Stomach (tissue), 9 donors: ENCODE results near the gene LYRM4. TPM values are rescaled to one million over a fixed set of nuclear protein-coding genes. Genes with fewer than 3 reads are reported as not detected.

Experiments used
- DNase-seq, 2 donors: peaks; one replicate each; pipeline versions ENCODE4 v3.0.0 to v3.0.0-alpha.2; 2013 to 2019
- H3K27ac ChIP-seq, 5 donors: fragments of 200-600 bp in 4 of 5; sonication (generic) in 4 of 5; one replicate each; pipeline ENCODE4 v1.5.1; 2013 to 2019; ENCODE audit warnings: mild to moderate bottlenecking in 1 of 5, moderate library complexity in 1 of 5
- H3K27me3 ChIP-seq, 3 donors: fragments of 200-600 bp; sonication (generic); one replicate each; pipeline ENCODE4 v1.5.1; 2017 to 2019; ENCODE audit warnings: mixed run types in 1 of 3
- H3K36me3 ChIP-seq, 4 donors: fragments of 200-600 bp; sonication (generic); 1 replicate in 3 of 4; 2 replicates in 1 of 4; pipeline ENCODE4 v1.5.1; 2016 to 2019
- H3K4me1 ChIP-seq, 4 donors: fragments of 200-600 bp; sonication (generic); one replicate each; pipeline ENCODE4 v1.5.1; 2016 to 2019
- H3K4me3 ChIP-seq, 4 donors: fragments of 200-600 bp; sonication (generic) in 3 of 4; one replicate each; pipeline ENCODE4 v1.5.1; 2016 to 2019; ENCODE audit warnings: mild to moderate bottlenecking in 1 of 4
- H3K9me3 ChIP-seq, 4 donors: fragments of 200-600 bp; sonication (generic); one replicate each; pipeline ENCODE4 v1.5.1; 2016 to 2019
- CTCF ChIP-seq, 7 experiments: fragments of 450-650 bp in 4 of 7; fragments of 200-600 bp in 3 of 7; sonication (generic) in 3 of 7; IDR thresholded peaks; one replicate each; pipeline ENCODE4 v1.5.1; 2016 to 2019; ENCODE audit warnings: antibody characterized with exemption in 7 of 7, control low read depth in 2 of 7, mild to moderate bottlenecking in 1 of 7
- EP300 ChIP-seq: sonication (generic); formaldehyde crosslinking; IDR thresholded peaks from one replicate; pipeline ENCODE4 v1.6.1; 2017; ENCODE audit warnings: antibody characterized with exemption
- POLR2A ChIP-seq, 4 donors: fragments of 450-650 bp; IDR thresholded peaks; one replicate each; pipeline ENCODE4 v1.6.1; 2016; ENCODE audit warnings: antibody characterized with exemption in 4 of 4, control low read depth in 2 of 4, mild to moderate bottlenecking in 1 of 4, moderate library complexity in 1 of 4
- POLR2AphosphoS5 ChIP-seq, 3 donors: sonication (generic); formaldehyde crosslinking; IDR thresholded peaks; one replicate each; pipeline ENCODE4 v1.6.1; 2016; ENCODE audit warnings: antibody characterized with exemption in 3 of 3
- WGBS, 5 donors: extraction: QIAGEN DNeasy Blood & Tissue Kit in 3 of 5; methylation state at CpG; one replicate each; pipeline versions ENCODE4 v1.1.5 to v1.1.7; 2013 to 2018; 5-methylcytosine and 5-hydroxymethylcytosine counted together
- intact Hi-C: fragments of 100-400 bp; cut with DNase I; formaldehyde crosslinking; loops from one replicate; pipeline ENCODE4 v1.15.1; 2023; ENCODE audit warnings: low total_unique reads
- polyA plus RNA-seq, 3 donors: library from polyadenylated mRNA; stranded (reverse); fragments of 200-250 nt; gene quantifications; one replicate each; pipeline ENCODE4 v1.2.3, GENCODE V29; 2013
- total RNA-seq, 5 donors: library from RNA; depleted of rRNA; stranded (reverse); fragments of >200 nt; gene quantifications; one replicate each; pipeline versions ENCODE4 v1.1.0 to v1.2.3, GENCODE V29; 2014 to 2016
- donor health status: healthy with polysubstance abuse.
- donor health status: Bipolar disorder and iron deficiency.
- donor health status: healthy.

The LYRM4 gene
- total and polyA plus RNA-seq, 8 donors = 0.58 to 31.4 (median 18.5) TPM; not detected in 1

GRCh38 chr6:5271926-5272325, 11.2 kb upstream of the LYRM4 start:
- H3K9me3 ChIP-seq = no peaks in the 10 kb centered on the region
- intact Hi-C loops = no loop called here
- no peak overlapping the region for H3K4me3 ChIP-seq
- H3K27me3 ChIP-seq = no peaks in the 10 kb centered on the region
- no peak overlapping the region for H3K27ac ChIP-seq
- WGBS, 5 donors = 91 to 98% (median 96%) methylated on average over 6 of the region's 6 CpGs
- H3K4me1 ChIP-seq = no peaks in the 10 kb centered on the region
- TF ChIP-seq POLR2AphosphoS5 (IDR thresholded peaks at IDR 0.05) = no peak
- TF ChIP-seq CTCF (IDR thresholded peaks at IDR 0.05) = no peak
- TF ChIP-seq POLR2A (IDR thresholded peaks at IDR 0.05) = no peak
- no peak for TF ChIP-seq EP300
- DNase-seq = no peak
- H3K36me3 ChIP-seq = no peaks in the 10 kb centered on the region

- H3K4me1 ChIP-seq = peaks cover 0 to 4% (median under 1%) of the 10 kb centered on the region in 4 donors
- intact Hi-C loops = no loop called here
- H3K4me3 ChIP-seq = no peak overlapping the region
- TF ChIP-seq CTCF (IDR thresholded peaks at IDR 0.05) (no peak), EP300 (no peak), POLR2A (IDR thresholded peaks at IDR 0.05) (no peak), POLR2AphosphoS5 (IDR thresholded peaks at IDR 0.05) (no peak)
- H3K36me3 ChIP-seq = no peaks in the 10 kb centered on the region
- H3K27ac ChIP-seq = no peak overlapping the region
- no peaks in the 10 kb centered on the region for H3K9me3 ChIP-seq
- no peaks in the 10 kb centered on the region for H3K27me3 ChIP-seq
- WGBS, 5 donors = 56 to 69% (median 63%) methylated on average over 5 of the region's 5 CpGs
- DNase-seq = no peak
Observed at GRCh38 chr6:5270093-5270680, 9.4 kb upstream of the LYRM4 start.

- WGBS, 5 donors = 88 to 99% (median 93%) methylated on average over 2 of the region's 2 CpGs
- H3K27ac ChIP-seq = no peak overlapping the region
- H3K27me3 ChIP-seq = no peaks in the 10 kb centered on the region
- intact Hi-C loops = no loop called here
- peaks cover 8 to 26% (median 17%) of the 10 kb centered on the region in 4 donors for H3K4me1 ChIP-seq
- no peak overlapping the region for H3K4me3 ChIP-seq
- DNase-seq = no peak
- no peaks in the 10 kb centered on the region for H3K36me3 ChIP-seq
- TF ChIP-seq POLR2AphosphoS5 (IDR thresholded peaks at IDR 0.05) (no peak), EP300 (no peak), POLR2A (IDR thresholded peaks at IDR 0.05) (no peak), CTCF (IDR thresholded peaks at IDR 0.05) (no peak)
- no peaks in the 10 kb centered on the region for H3K9me3 ChIP-seq
Observed at GRCh38 chr6:5266423-5266822, 5.7 kb upstream of the LYRM4 start.

- Histone ChIP-seq H3K36me3 (no peaks in the 10 kb centered on the region), H3K9me3 (no peaks in the 10 kb centered on the region), H3K27ac (peak overlapping the region; percentile 93 to 99 (median 96)), H3K4me1 (peaks cover 8 to 40% (median 31%) of the 10 kb centered on the region in 4 donors), H3K4me3 (peak overlapping the region; percentile 79 to 100 (median 92)), H3K27me3 (no peaks in the 10 kb centered on the region)
- no peak for DNase-seq
- no peak for TF ChIP-seq EP300
- TF ChIP-seq POLR2AphosphoS5 (IDR thresholded peaks at IDR 0.05) = no peak
- intact Hi-C loops = no loop called here
- WGBS, 5 donors = 0 to 1% (median 0%) methylated on average over 19 of the region's 19 CpGs
Observed at GRCh38 chr6:5261545-5262109, 877 bp upstream of the LYRM4 start.

GRCh38 chr6:5260111-5260620, 584 bp downstream of the LYRM4 start:
- no peaks in the 10 kb centered on the region for H3K36me3 ChIP-seq
- H3K27ac ChIP-seq = peak overlapping the region; percentile 93 to 99 (median 96)
- no peaks in the 10 kb centered on the region for H3K27me3 ChIP-seq
- no peak for TF ChIP-seq EP300
- TF ChIP-seq CTCF (IDR thresholded peaks at IDR 0.05) = no peak
- TF ChIP-seq POLR2AphosphoS5 (IDR thresholded peaks at IDR 0.05) = no peak
- no peak for TF ChIP-seq POLR2A (IDR thresholded peaks at IDR 0.05)
- H3K4me3 ChIP-seq = peak overlapping the region; percentile 79 to 100 (median 92)
- 1 to 5% (median 3%) methylated on average over 19 to 22 of the region's 22 CpGs for WGBS, 5 donors
- H3K9me3 ChIP-seq = no peaks in the 10 kb centered on the region
- intact Hi-C loops = no loop called here
- peaks cover 8 to 36% (median 31%) of the 10 kb centered on the region in 4 donors for H3K4me1 ChIP-seq
- DNase-seq = peak; percentile 61 to 87
